Stimulated activated CD4-positive, alpha-beta T cell treated with anti-CD3 and anti-CD28 coated beads, Interleukin-1b, Interleukin-23, amount 100 ng/mL, for 48 hours (primary cell): ENCODE results near the gene MED10.

Experiments used
- DNase-seq: peaks from one replicate; pipeline ENCODE4 v3.0.0-alpha.2; 2020

MED10 gene, protein sequence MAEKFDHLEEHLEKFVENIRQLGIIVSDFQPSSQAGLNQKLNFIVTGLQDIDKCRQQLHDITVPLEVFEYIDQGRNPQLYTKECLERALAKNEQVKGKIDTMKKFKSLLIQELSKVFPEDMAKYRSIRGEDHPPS

DNA sequence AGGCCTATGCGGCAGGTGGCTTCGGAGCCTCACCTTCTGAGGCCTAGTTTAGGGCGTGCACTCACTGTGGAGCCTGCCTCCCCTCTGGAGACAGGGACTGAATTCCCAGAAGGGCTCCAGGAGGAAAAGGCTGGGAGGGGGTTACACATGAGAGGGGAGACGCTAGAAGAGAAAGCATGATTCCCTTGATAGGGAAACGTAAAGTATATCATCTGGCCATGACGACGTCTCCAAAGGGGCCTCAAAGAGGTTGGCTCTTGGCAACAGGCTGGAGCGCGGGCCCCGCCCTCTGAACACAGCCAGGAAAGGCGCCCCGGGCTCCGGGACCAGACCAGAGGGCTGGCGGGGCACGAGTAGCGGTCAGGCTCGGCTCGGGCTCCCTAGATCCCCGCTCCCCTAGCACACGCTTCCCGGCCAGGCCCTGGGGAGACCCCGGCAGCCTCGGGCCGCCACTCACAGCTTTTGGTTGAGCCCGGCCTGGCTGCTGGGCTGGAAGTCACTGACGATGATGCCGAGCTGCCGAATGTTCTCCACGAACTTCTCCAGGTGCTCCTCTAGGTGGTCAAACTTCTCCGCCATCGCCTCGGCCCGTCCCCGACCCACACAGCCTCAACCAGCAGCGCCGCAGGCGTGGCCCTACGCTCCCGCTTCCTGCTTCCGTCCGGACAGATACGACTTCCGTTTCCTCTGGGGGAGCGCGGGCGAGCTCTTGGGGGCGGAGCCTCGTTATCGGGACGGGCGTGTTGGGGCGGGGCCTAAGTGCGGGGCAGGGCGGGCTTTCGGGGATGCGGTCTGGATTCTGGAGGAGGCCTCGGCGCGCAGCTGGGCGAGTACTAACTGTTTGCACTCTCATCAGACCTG is at the start of gene MED10:
Gene MED10, minus strand, starts transcription at position 643 of the 861 bp plus-strand sequence. Its CDS starts 64 bp downstream, at position 579.
- peak; percentile 96 for DNase-seq

DNA sequence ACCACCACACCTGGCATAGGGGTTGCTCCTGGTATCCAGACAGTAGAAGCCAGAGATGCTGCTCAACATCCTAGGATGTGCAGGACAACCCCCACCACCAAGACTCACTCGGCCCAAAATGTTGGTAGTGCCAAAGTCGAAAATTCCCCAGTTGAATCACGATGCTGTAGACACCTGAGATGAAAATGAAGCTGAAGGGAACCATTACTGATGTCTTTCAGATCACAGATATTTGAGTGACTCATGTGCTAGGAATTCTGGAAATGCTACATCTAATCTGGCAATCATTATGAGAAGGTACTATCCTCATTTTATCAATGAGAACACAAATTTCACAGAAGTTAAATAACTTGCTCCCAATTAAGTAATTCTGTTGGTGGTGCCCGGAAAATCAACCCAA is 49.3 kb upstream of the MED10 start:
- no peak for DNase-seq

DNA sequence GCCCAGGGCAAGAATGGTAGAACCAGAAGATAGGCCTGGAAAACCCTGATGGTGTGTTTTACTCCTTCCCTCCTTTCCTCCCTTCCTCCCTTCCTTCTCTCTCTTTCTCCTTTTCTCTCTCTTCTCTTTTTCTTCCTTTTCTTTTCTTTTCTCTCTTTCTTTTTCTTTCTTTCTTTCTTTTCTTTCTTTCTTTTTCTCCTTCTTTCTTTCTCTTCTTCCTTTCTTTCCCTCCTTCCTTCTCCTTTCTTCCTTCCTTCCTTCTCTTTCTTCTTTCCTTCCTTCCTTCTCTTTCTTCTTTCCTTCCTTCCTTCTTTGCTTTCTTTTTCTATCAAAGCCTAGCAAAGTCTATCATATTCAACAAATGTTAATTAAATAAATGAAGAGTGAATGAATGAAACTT is 46.4 kb upstream of the MED10 start:
- no peak for DNase-seq

DNA sequence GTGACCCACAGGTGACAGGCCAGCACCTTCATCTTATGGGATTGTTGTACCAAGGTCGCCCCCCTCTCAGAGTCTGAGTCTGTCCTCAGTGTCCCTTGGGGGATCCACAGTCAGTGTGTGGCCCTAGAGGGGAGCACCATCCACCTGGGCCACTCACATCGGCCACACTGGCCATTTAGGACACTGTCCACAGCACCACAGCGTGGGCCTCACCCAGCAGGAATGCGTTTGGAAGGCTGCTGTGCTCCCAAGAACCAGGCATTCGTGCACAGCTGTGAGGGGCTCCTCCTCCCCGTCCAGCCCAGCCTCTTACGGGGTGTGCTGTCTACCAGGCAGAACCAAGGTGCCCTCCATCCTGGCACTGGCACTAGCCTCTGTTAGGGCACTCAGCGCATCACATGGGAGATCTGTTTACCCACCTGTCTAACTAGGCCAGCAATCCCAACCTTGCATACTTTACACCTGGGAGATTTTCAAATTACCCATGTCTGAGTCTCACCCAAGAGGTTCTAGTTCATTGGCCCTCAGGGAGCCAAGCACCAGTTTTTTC is 45.8 kb upstream of the MED10 start:
- no peak for DNase-seq

DNA sequence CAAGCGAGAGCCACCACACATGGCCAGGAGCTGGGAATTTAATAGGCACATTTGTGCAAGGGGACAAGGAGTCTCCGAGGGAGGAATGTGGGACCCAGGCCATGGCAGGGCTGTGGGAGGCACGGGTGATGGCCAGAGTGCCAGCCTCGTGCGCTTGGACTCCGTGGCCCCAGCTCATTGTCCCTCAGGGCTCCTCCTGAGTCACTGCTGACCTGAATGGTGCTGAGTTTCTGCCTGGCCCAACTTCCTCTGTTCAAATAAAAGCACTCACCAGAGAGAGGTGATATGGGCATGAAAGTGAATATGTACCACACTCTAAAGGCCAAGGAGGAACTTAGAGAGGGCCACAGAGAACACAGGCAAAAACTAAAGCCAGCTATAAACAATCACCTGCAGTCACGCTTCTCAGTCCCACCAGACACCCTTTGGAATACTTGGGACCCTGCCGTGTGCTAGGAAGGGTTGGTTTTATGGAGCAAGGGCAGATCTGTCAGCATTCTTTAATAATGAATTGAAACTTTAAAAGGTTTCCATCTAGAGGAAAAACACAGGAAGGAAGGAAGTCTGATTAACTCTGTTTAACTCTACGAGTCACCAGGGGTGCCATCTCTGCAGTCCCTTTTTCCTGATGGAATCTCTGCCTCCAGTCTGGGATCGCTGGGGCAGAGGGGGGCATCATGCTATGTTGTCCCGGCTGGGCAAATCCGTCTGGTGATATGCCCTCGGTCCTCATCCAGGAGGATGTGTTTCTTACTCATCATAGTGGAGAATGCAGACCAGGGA is 45.2 kb upstream of the MED10 start:
- no peak for DNase-seq

DNA sequence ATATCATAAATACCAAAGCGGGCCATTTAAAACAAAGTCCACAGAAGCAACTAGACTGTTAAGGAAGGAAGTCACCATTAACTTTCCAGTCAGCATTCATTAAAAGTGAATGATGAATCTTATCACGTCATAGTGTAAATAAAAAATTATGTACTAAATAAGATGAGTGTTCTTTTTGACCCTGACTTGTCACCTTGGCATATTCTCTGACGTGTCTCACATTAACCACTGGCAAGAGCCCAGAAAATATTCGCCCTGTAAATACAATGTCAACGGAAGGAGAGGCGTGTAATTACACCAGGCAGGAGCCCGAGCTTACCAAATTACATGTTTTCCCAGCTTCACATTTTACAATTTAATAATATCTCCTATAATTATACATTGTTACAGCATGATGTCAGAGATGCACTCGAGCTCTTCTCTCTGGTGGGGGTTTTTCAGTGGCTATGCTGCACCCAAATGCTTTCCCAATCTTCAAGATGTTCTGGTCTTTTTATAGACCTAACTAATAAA is 41.0 kb upstream of the MED10 start:
- no peak for DNase-seq

DNA sequence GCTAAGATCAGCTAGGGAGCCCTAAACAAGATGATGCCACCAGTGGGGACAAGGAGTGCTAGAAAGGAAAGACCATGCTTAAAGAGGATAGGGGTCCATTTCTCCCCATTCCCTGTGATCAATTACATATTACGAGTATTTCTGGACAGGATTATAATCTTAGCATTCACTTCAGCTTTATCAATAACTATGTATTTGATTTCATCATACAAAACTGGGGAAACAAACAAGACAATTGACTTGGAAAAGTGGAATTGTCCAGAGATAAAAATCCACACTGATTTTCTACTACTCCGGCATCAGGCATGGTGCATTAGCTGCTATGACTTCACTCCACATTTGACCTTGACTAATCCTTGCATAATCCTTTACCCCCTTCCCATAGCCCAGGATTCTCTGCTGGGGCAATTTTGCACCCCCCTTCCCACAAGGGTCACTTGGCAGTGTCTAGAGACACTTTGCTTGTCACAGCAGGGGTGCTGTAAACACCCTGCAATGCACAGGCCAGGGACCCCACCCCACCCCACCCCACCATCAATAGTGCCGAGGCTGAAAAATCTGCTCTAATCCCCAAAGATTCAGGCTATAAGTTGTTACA is 40.4 kb upstream of the MED10 start:
- DNase-seq: no peak

DNA sequence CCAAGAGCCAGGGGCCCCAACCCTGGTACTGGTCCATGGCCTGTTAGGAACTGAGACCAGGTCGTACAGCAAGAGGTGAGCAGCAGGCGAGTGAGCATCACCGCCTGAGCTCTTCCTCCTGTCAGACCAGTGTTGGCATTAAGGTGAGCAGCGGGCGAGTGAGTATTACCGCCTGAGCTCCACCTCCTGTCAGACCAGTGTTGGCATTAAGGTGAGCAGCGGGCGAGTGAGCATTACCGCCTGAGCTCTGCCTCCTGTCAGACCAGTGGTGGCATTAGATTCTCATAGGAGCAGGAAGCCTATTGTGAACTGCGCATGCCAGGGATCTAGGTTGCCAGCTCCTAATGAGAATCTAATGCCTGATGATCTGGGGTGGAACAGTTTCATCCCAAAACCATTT is 39.3 kb upstream of the MED10 start:
- DNase-seq: no peak

DNA sequence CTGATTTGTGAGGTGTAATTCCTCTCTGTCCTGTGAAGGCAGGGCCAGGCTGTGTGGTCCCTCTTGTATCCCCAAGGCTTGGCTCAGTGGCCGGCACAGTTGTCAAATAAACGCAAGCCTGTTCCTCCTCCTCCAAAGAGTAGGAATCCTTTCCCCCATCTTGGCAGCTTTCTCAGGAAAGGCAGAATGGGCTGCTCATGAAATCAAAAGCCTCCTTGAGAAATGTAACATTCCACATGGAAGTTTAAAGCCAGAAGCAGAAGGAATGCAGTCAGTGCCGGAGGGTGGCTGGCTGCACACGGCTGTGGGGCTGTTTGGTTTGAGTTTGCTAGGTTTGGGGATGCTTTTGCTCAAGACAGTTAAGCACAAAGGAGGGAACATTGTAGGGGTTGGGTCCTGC is 34.5 kb upstream of the MED10 start:
- no peak for DNase-seq

DNA sequence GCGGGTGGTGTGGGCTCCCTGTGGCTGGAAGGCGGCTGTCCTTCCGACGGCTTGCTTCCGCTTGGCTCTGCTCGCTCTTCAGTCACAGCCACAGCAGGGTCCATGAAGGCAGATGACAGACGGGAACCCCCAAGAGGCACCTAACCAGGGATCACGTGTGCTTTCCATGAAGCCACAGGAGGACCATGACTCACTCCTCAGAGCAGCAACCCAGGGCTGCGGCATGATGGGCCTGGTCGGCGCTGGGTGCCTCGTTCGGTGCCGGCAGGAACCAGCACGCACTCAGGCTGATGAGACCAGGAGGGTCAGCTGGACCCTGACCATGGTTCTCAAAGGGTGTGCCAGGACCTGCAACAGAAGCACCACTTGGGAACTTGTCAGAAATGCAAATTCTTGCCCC is 32.8 kb upstream of the MED10 start:
- DNase-seq: no peak

DNA sequence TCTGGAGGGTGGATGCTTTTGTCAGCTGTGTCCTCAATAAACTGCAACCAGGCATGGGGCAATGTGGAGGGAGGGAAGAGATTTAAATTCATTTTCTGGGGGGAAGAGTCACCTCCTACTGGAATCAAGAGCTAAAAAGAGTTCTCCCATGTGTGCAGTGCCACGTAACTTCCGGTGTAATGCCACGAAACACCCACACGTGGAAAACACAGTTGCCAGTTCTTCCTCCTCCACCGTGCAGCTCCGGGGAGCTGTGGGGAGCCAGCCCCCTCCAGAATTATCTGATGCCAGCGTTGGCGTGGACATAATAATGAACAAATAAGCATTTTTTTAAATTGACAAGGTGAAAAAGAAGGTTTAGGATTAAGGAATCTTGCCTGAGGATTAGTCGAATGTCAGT is 32.1 kb upstream of the MED10 start:
- no peak for DNase-seq

DNA sequence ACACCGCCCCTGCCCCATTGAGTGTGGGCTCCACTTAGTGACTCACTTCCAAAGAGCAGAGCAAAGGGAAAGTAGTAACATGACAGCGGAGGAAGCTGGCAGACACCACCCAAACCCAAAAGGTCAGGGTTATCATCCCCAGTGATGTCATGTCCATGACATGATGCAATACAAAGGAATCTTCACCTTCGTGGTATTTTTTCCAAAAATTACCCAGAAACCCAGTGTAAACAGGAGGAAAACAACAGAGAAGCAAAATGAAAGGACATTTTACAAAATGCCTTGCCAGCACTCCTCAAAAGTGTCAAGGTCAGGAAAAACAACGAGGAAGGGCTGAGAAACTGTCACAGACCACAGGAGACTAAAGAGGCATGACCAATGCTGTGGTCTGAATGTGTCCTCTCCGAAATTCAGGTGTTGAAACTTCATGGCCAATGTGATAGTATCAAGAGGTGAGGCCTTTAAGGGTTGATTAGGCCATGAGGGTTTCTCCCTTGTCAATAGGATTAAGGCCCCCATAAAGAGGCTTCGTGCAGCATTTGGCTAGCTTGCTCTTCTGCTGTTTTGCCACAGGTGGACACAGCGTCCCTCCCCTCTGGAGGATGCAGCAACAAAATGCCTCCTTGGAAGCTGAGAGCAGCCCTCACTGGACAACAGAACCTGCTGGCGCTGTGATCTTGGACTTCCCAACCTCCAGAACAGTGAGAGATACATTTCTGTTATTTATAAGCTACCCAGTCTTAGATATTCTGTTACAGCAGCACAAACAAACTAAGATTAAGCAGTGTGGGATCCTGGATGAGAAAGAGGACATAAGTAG is 30.5 kb upstream of the MED10 start:
- DNase-seq: no peak

DNA sequence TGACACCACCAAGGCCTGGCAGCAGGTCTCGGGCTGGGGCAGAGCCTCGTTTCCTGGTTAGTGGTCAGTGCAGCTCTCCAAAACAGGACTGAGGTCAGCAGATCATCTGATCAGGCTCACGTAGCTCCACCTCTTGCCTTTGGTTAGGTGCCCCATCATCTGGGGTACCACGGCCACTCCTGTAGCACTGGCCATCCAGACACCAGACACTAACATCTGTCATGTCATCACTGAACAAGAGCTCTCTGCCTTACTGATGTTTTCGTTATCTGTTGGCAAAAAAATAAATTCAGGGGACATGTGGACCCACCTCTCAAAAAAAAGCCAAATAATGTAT is 29.9 kb upstream of the MED10 start:
- no peak for DNase-seq

DNA sequence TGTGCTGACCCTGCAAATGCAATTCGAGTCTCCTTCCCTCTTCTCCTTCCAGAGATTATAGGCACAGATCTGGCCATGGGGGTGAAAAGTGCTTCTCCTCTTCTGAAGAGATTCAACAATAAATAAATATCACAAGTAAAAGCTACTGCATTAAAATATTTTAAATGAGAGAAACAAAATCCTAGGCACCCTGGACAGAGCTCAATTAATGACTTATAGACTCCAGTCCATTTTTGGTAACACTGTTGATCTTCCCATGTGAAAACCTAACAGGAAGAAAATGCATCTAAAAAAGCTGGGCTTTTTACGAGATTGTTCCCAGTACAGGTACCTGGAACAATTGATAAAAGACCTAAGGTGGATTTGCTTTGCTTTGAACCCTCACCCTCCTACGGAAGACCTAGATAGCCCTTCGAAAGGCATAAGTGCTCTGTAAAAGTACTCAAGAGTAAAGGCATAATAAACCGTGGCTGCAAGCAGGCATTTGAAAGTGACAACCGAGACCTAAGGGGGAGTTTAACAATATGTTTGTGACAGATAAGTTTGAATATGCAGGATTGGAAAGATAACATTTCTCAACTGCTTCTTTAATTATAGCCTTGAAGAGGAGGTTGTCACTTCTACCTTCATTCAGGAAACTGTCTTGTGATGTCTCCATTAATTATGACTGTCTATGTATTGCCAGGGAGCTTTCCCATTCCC is 29.4 kb upstream of the MED10 start:
- DNase-seq: no peak

DNA sequence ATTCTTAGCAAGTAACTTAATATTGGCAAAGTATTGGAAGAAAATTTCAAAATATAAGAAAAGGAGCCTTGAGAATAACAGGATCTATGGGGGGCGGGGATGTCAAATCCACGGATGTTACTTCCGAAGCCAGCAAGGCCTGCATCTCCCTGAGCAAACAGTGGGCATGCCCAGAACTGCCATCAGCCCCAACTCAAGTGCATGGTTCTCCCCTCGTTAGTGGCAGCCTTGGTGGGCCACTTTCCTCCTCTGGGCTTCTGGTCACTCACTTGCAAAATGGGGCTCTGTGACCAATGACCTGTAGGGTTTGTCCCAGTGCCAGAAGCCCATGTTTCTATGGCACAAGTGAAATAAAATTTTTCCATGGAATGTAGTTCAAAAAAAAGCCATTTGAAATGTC is 27.2 kb upstream of the MED10 start:
- no peak for DNase-seq

DNA sequence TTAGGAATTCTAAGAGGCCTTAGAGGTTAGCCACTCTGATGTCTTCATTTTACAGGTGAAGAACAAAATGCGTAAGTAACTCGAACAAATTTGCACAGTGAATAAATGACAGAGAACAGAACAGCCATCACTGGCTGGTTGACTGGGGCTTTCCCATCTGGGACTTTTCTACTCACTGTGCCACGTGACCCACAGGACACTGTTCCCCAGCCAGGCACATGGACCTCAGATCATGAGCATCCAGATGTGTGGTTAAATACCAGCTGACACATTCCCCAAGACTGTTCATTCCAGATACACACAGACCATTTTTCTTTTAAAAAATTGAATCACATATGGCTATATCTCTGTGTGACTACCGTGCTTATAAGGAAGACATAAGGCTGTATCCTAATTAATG is 25.8 kb upstream of the MED10 start:
- no peak for DNase-seq

DNA sequence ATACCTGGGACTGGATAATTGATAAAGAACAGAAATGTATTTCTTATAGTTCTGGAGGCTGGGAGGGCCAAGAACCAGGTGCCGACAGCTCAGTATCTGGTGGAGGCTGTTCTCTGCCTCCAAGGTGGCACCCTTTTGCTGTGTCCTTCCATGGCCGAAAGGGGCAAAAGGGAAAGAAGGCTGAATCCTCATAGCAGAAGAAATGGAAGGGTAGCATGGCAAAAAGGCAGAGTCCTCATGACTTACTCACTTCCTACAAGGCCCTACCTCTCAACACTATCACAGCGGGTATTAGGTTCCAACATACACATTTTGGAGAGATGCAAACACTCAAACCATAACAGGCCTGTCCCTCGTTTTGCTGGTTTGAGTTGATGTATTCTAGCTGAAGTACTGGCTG is 25.1 kb upstream of the MED10 start:
- DNase-seq: no peak

DNA sequence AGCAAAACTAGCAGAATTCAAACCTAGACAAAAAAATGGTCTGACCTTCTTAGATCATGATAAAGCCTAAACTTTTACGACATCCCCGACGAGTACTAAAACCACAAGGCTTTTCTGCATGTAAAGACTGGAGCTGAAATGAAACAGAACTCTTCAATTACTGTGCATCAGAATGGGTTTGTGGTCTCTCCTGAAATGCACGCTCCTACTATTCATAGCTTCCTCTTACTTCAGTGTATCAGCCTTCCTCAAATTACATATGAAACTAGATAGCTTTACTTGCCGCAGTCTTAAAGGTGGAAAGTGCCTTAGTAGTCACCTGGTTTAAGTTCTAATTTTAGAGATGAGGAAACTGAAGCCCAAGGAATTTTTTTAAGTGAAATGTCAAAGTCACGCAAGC is 24.6 kb upstream of the MED10 start:
- no peak for DNase-seq

DNA sequence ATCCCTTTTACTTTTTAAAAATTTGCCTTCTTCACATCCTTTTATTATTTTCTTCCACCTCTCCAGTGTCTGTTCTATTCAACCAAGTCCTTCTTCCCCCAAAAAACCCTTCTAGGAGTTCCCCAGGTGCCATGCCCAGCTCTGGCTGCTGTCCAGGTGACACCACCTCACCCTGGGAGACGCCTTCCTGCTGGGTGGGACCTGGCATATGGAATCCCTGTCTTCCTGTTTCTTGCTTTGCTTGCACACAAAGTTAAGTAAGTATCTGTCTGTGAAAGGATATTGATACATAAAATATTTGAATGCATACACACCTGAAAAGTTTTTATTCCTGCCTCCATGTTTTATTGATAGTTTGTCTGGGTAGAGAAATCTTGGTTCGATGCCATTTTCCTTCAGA is 23.1 kb upstream of the MED10 start:
- no peak for DNase-seq

DNA sequence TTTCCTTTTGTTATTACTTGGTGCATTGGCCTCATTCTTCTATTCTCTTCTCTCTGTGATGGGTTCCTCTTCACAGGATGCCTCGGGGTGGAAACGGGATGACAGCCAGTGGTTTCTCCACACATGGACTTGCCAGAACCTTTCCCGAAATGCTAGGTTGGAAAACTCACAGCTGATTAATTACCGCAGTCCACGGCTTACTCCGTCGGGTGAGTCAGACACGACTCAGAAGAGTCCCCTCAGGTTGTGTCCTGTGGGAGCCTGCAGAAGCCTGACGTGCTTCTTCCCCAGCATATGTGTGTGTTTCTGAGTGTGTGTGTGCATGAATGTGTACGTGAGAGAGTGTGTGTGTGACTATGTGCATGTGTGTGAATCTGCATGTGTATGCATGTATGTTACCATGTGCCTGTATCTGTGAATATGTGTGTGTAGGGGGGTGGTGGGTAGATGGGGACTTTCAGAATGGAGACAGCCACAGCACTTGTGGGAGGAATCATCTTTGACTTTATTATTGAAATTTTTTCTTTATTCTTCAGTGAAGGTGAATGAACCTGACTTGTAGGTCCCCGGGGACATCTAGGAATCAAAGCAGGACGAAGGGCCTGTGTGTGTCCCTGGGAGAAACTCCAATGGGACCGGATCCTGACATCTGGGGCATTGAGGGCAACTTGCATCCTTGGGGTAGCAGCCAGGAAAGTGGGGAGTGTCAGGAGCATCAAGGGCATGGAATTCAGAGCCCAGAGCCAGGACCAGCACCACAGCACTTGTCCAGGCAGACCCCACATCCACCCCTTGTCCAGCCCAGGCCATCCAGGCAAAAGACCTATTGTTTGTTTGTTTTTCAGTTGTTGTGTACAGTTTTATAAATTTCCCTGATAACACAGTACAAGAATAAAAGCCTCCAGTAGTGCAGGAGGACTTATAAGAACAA is 21.9 kb upstream of the MED10 start:
- no peak for DNase-seq
